ENCODE data around the gene CNTN4.

The CNTN4 gene

GRCh38 chr3:2823031-2823430 lies 724.4 kb downstream of the CNTN4 start:
- DNase-seq: no peak

DNA sequence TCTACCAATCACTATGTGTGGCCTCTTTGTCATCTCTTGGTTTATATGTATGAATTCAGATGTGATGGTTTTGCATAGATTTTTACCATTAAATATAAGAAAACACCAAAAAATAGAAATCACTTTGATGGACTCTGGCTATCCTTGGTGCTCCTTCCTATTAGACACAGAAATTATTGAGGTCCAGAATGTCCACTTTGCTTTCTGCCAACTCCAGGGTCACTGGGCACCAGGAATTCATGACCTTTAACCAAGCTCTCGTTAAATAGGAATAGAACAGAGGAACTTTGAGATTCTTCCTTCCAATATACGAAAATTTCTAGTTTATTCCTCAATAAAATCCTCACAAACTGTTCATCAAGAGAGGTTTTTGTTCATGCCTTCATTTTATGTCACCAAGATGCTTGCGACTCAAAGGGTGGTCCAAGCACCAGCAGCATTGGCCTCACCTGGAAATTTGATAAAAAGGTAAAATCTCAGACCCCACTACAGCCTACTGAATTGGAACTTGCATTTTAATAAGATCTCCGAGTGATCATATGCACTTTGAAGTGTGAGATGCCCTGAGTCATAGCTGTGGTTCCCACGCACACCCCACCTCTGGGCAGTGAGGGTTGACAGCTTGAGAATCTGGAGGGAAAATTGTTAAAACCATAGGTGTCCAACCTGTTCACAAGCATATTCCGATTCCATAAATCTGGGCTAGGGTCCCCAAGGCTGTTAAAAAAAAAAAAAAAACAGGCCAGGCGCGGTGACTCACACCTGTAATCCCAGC lies 725.0 kb downstream of the CNTN4 start:
- no peak for DNase-seq

DNA sequence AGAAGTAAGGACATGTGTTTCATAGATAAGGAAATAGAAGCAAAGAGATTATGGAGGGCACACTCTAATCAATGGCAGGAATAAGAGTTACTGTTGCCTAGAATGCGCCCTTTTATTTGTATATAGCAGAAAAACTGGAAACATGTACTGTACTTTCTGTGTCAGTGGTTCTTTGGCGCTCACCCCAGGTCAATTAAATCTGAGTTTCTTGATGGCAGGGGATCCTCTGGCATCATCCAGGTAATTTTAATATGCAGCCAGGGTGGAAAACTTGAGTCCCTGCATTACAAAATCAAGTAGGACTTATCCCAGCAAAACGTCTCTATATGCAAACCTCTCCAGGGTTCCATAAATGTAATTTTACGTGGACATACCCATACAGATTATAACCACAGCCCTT lies 727.4 kb downstream of the CNTN4 start:
- no peak for DNase-seq

- no peak for DNase-seq
Measured at GRCh38 chr3:2826453-2826852, 727.8 kb downstream of the CNTN4 start.

DNA sequence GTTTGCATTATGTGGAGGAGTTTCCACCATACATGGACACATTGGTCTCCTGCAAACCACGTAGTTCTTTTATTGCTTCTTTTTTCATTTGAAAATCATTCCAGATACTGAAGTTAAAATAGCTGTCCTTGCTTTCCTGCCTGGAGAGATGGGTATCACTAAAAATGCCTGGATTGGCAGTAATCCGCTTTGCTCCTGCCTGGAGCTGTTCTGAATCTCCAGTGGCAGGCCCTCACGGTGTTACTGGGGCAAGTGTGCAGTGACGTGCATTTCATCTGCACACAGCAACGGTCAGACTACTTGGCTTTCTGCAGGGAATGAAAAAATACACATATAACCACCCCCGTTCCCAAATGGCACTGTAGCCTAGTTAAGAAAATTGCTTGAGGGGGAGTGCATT lies 738.6 kb downstream of the CNTN4 start:
- no peak for DNase-seq

- DNase-seq: no peak
Measured at GRCh38 chr3:2837910-2838309, 739.2 kb downstream of the CNTN4 start.

DNA sequence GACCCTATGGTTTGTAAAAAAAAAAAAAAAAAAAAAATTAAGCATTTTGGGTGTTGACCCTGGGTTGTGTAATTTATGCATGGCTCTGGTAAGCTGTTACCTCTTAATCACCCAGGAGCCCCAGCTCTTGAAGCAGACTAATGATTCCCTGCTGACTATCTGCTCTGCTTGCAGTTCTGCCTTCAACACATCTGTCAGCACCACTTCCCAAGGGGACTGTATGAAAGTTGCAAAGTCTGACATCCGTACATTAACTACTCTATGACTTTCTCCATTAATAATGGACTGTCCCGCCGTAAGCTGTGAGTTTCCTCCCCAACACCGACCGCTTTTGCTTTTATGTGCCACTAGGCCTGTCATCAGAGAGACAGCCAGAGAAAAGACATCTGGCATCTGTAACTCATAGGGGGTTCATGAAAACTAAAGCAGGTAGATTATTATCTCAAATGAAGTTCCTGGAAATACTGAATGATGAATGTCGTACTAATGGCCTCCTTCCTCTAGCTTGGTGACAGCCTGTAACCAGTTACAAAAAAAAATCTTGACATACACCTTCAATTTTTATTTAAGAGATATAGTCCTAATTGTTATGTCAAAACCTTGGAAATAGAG lies 740.0 kb downstream of the CNTN4 start:
- DNase-seq: no peak

DNA sequence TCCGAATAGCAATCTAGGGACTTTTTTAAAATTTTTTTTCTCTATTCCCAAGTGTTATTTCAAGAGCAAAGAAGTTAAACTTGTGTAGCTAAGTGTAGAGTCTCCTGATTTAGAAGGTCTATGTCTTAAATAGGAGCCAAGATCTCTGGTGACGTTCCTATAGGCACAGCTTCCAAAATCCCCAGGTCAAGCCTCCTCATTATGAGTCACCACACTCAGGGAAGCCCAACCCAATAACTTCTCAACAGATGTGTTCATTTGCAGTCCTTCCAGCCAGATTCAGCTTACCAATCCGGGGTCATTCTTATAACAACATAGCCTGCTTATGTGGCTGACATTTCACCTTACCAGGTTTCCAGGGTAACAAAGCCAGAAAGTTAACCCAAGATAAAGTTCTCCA lies 741.2 kb downstream of the CNTN4 start:
- DNase-seq: no peak

DNA sequence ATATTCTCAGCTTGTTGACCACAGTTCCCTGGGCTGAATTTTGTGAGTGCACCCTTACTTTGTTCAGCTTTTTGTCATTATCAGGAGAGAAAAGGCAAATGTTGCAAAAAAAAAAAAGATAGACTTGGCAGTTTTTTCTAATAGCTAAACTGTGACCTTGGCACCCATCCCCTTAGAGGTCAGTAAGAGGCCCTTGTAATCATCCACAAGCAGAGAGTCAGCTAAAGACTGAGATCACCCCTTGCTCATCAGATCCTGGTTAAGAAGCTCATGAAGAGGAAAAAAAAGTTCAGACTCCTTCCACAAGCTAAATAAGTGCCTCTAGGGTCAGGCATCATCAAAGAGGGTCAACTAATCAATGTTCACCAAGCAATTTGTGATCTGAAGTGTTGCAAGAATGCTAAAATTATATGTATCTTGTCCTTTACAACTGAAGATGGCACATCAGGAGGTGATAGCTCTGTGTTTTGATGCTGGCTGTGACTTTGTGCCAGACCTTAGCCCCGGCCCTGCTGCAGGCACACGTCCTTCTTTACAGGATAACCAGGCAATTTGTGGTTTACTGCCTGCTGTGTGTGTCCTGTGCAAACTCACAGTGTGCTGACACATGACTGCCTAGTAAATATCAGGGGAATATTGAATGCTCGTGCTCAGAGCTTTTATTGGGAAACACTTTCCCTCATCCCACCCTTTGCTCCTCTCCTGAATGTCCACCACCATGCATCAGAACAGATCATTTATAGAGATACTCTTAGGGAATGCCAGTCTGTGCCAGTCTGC lies 748.6 kb downstream of the CNTN4 start:
- DNase-seq: no peak

DNA sequence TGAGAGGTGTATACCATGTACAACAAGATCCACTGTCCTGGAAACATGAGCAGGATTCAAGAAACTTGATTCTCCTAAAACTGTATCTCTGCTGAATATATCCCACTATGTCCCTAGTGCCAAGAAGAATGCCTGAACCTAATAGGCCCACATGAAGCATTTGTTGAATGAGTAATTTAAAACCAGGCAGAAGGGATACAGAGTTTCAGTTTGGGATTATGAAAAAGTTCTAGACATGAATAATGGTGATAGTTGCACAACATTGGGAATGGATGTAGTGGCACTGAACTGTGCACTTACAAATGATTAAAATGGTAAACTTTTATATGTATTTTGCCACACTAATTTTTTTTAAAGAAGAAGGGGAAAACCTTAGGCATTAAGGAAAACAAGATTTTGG lies 750.4 kb downstream of the CNTN4 start:
- DNase-seq: no peak

GRCh38 chr3:2850701-2851100 lies 752.0 kb downstream of the CNTN4 start:
- DNase-seq: no peak

- DNase-seq: no peak
Measured at GRCh38 chr3:2851361-2851760, 752.7 kb downstream of the CNTN4 start.

DNA sequence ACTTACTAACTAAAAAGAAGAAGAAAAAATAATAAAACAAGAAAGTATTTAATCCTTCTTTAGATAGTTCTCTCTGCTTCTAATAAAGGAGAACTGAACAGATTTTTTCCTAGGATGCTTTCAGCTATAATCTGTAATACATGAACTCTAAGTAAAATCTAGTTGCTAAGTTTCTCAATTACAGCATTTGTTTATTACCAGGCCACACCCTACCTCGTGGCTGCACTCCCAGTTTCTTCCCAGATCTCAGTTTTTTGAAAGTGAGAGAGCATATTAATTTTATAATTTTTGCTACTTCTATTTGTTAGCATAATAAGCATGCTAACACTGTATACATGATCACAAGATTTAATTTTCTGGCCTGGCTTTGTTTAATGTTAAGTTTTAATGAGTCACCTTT lies 753.2 kb downstream of the CNTN4 start:
- DNase-seq: no peak

DNA sequence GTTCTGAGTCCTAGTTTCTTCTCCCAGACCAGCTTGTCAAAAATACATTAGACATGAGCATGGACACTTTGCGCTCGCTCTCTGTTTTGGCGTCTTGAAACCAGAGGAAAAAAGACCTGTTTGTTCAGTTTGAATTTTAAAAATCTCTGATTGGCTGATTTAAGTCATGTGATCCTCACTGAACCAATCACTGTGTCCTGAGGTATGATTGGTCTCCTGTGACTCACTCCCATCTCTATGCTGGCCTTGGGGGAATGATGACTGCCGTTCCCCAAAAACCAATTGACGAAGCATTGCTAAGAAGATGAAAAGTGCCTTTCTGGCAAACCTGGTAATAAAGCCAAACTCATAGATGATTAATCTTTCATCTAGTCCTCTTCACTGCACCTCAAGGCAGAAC lies 755.0 kb downstream of the CNTN4 start:
- DNase-seq: no peak

GRCh38 chr3:2856138-2857133 lies 757.8 kb downstream of the CNTN4 start:
- DNase-seq: no peak

- no peak for DNase-seq
Measured at GRCh38 chr3:2860626-2861025, 762.0 kb downstream of the CNTN4 start.

DNA sequence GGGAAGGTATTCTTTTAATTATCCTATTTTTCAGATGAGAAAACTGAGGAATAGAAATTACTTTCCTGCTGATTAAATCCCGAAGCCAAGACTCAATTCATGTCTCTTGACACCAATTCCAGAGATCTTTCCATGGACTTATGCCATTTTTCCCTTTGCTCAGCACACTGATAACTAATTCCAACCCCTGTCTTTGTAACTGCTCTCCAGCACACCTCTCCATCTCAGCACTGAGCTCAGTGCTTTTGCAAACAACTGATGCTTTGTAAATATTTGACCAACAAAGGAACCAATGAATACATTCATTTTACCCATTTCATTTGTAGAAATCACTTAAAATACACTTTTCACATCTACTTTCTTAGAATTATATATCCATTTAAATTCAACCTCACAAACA lies 762.5 kb downstream of the CNTN4 start:
- DNase-seq: no peak

DNA sequence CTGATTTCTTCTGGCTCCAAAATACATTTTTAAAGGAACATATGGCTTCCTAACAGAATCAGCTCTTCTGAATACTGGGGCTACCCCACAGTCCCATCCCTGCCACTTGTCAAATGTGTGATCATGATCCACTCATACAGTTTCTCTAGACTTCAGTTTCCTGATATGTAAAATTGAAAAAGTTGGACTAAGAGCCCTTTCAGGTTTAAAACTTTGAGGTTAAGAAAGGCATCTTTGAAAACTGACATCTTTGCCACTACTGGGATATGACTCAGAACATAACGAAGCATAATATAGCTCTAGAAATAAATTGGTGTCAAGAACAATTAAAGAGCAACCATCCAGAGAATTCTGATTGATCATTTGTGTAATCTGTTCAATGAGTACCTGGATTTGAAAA lies 763.3 kb downstream of the CNTN4 start:
- no peak for DNase-seq

GRCh38 chr3:2862366-2862765 lies 763.7 kb downstream of the CNTN4 start:
- no peak for DNase-seq

DNA sequence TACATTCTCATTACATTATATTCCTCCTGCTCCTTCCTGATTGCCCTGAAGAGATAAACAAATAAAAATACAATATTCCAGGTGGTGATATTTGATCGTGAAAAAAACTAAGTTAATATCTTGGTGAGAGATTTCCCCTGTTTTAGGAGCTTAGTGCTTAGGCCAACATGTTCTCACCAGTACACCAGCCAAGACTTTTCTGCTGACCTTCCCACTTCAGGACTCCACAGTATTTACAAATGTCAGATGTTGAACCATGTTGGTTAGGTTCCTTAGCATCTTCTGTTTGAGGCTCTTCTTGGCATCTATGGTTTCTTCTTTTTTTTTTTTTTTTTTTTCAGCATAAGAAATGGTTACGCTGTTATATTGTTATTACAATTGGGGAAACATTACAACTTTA lies 764.5 kb downstream of the CNTN4 start:
- no peak for DNase-seq

- no peak for DNase-seq
Measured at GRCh38 chr3:2869905-2870304, 771.2 kb downstream of the CNTN4 start.

GRCh38 chr3:2870724-2871333 lies 772.2 kb downstream of the CNTN4 start:
- no peak for DNase-seq

Data from stimulated activated CD4-positive, alpha-beta T cell treated with anti-CD3 and anti-CD28 coated beads, Interleukin-2, amount 100 ng/mL, for 48 hours (primary cell).